ENCODE measurements around the gene KCNA5. TPM values are rescaled to one million over a fixed set of nuclear protein-coding genes. Genes with fewer than 3 reads are reported as not detected.

Gene KCNA5
- total RNA-seq, result not detected in 2 replicates

GRCh38 chr12:5043589-5044419, at the start of gene KCNA5:
KCNA5 (plus strand) TSS chr12:5043879; CDS start chr12:5044148, 269 bp downstream.

Other genes with a start within 250 kb of the KCNA5 start
- under 0.01 TPM in 1 of 2 replicates, not detected in the other for gene KCNA1, start 134.0 kb upstream of the KCNA5 start, total RNA-seq

All from smooth muscle cell of bladder (primary cell).